HL-60 (cell line): Measurements from ENCODE around the gene SLC1A5.
"Not testable (repeated sequence)": the region's sequence is repeated elsewhere in the genome, so short reads cannot be mapped to it uniquely, and the experiment has no call there.

ENCODE experiments used
- DNase-seq, 2 experiments: peaks; one replicate each; pipeline ENCODE4 v3.0.0-alpha.2; 2010 to 2020; ENCODE audit warnings: low read depth in 1 of 2, low spot score in 1 of 2
- H3K27ac ChIP-seq: fragments of 250-450 bp; sonication (Bioruptor Pico); replicated peaks from 2 replicates; pipeline ENCODE4 v1.5.1; 2020; ENCODE audit warnings: mild to moderate bottlenecking, moderate library complexity
- H3K27me3 ChIP-seq: fragments of 250-450 bp; sonication (Bioruptor Pico); 2 replicates; pipeline ENCODE4 v1.5.1; 2021; ENCODE audit warnings: mild to moderate bottlenecking, moderate library complexity; ENCODE audit not compliant: insufficient read depth, poor library complexity, severe bottlenecking
- H3K4me3 ChIP-seq: replicated peaks from 2 replicates; pipeline ENCODE4 v1.5.1; 2011; ENCODE audit warnings: mild to moderate bottlenecking, control low read depth, low read length; ENCODE audit not compliant: insufficient read depth
- CTCF ChIP-seq: IDR thresholded peaks from one replicate; pipeline ENCODE4 v1.5.1; 2011; ENCODE audit warnings: low read length, control low read depth, inconsistent platforms; ENCODE audit not compliant: insufficient read depth
- GABPA ChIP-seq: IDR thresholded peaks from 2 replicates; pipeline ENCODE4 v1.6.1; 2012; ENCODE audit warnings: low read depth
- POLR2AphosphoS5 ChIP-seq: IDR thresholded peaks from 2 replicates; pipeline ENCODE4 v1.6.1; 2012; ENCODE audit warnings: low read depth
- SPI1 ChIP-seq: IDR thresholded peaks from 2 replicates; pipeline ENCODE4 v1.6.1; 2012; ENCODE audit warnings: low read depth, mild to moderate bottlenecking, borderline replicate concordance
- TF ChIP-seq, protein P1 (sequence below): IDR thresholded peaks from 2 replicates; pipeline ENCODE4 v1.6.1; 2012; ENCODE audit warnings: low read depth; ENCODE audit not compliant: insufficient replicate concordance

Gene SLC1A5

GRCh38 chr19:46783670-46784069 lies 4.7 kb downstream of the SLC1A5 start:
- Histone ChIP-seq H3K4me3 (peak overlapping the region; percentile 88), H3K27ac (peak overlapping the region; percentile 96), H3K27me3 (no peaks in the 10 kb centered on the region)
- no peak for DNase-seq
- TF ChIP-seq GABPA = no peak
- TF ChIP-seq CTCF = no peak
- TF ChIP-seq POLR2AphosphoS5 = no peak
- TF ChIP-seq, protein P1, sequence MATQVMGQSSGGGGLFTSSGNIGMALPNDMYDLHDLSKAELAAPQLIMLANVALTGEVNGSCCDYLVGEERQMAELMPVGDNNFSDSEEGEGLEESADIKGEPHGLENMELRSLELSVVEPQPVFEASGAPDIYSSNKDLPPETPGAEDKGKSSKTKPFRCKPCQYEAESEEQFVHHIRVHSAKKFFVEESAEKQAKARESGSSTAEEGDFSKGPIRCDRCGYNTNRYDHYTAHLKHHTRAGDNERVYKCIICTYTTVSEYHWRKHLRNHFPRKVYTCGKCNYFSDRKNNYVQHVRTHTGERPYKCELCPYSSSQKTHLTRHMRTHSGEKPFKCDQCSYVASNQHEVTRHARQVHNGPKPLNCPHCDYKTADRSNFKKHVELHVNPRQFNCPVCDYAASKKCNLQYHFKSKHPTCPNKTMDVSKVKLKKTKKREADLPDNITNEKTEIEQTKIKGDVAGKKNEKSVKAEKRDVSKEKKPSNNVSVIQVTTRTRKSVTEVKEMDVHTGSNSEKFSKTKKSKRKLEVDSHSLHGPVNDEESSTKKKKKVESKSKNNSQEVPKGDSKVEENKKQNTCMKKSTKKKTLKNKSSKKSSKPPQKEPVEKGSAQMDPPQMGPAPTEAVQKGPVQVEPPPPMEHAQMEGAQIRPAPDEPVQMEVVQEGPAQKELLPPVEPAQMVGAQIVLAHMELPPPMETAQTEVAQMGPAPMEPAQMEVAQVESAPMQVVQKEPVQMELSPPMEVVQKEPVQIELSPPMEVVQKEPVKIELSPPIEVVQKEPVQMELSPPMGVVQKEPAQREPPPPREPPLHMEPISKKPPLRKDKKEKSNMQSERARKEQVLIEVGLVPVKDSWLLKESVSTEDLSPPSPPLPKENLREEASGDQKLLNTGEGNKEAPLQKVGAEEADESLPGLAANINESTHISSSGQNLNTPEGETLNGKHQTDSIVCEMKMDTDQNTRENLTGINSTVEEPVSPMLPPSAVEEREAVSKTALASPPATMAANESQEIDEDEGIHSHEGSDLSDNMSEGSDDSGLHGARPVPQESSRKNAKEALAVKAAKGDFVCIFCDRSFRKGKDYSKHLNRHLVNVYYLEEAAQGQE = no peak

DNA sequence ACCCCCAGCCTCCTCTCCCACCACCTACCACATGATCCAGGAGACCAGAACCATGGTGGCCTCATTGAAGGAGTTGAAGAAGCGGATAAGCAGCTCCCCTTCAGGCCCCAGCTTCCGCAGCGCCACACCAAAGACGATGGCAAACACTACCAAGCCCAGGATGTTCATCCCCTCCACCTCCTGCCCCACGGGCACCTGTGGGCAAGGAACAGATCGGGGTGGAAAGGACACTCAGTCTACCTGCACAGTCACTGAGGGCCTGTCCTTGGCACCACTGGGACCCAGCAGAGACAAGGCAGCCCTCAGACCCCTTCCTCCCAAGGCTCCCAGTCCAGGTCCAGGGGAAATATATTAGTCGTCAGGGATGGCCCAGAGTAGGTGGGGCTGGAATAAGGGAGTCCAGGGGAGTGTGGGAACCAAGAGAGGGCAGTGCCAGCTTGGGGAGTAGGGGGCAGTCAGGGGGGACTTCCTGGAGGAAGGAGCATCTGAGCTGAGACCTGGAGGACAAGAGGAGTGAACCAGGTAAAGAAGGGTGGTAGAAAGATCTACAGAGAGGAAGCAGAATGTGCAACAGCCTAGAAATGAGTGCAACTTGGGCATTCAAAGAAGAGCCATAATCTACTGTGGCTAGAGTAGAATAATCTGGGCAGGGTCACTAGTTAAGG lies 5.9 kb downstream of the SLC1A5 start:
- no peaks in the 10 kb centered on the region for H3K27me3 ChIP-seq
- no peak overlapping the region for H3K27ac ChIP-seq
- DNase-seq = no peak
- no peak overlapping the region for H3K4me3 ChIP-seq
- TF ChIP-seq SPI1 (no peak), CTCF (no peak), POLR2AphosphoS5 (no peak), GABPA (no peak)
- TF ChIP-seq, protein P1 = no peak

DNA sequence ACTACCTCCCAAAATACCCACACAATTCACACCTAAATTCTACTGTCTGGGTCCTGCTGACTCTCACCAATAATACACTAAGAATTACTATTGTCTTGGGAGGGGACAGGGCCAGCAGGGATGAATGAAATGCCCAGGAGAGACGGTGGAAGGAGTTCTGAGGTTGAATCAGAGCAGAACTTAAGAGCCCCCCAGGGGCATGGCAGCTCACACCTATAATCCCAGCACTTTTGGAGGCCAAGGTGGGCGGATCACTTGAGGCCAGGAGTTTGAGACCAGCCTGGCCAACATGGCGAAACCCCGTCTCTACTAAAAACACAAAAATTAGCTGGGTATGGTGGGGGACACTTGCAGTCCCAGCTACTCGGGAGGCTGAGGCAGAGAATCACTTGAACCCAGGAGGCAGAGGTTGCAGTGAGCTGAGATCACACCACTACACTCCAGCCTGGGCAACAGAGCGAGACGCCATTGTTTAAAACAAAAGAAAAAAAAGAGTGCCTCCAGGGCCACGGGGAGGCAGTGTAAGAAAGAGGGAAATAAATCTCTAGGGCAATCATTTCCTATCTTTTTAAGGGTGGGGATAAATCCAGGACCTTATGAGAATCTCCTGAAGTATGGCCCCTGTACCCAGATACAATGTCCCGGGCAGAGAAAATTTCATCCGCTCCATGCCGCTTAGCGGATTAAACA lies 10.3 kb downstream of the SLC1A5 start:
- H3K4me3 ChIP-seq, H3K27me3 ChIP-seq, H3K27ac ChIP-seq, DNase-seq: not testable (repeated sequence)

DNA sequence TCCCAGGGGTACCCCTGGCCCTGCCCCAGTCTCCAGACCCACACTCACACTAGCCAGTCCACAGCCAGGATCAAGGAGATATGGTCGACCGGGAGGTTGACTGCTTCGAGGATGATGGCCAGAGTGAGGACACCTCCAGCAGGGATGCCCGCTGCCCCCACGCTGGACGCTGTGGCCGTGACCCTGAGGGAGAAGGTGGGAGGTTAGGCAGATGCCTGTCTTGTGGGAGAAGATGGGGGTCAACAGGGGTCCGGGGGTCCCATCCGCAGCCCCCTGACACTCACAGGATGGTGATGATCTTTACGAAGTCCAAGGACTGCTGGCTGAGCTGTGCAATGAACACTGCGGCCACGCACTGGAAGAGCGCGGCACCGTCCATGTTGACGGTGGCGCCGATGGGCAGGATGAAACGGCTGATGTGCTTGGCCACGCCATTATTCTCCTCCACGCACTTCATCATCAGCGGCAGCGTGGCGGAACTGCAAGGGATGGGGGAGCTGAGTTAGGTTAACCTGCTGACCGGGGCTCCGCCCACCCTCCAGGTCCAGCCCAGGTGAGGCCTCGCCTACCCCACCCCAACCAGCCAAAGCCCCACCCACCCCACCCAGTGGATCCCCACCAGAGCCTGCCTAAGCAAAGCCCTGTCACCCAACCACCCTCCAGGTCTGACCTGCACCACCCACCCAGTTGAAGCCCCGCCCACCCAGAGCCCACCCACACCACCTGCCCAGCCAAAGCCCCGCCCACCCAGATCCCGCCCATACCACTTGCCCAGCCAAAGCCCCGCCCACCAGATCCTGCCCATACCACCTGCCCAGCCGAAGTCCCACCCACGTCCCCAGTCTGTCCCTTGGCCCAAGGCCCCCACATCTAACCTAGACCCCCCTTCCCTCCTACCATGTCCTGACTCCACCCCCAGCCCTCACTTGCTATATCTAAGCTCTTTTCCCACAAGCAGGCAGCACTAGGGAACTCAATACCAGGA lies 11.2 kb downstream of the SLC1A5 start:
- no peak overlapping the region for H3K27ac ChIP-seq
- no peak for DNase-seq
- TF ChIP-seq GABPA (no peak), SPI1 (no peak), CTCF (no peak), POLR2AphosphoS5 (0 out of 2 replicates have a peak, but pooled peaks have one; percentile 13)
- TF ChIP-seq, protein P1 = no peak
- no peaks in the 10 kb centered on the region for H3K27me3 ChIP-seq
- no peak overlapping the region for H3K4me3 ChIP-seq
